Measurements from ENCODE around the gene SLC35C1. TPM values are rescaled to one million over a fixed set of nuclear protein-coding genes. Genes with fewer than 3 reads are reported as not detected.
A peak's percentile ranks its signal among the peaks of the same experiment; 100 is the strongest.

Gene SLC35C1
- total and polyA plus RNA-seq, 2 of the 13 experiments (the other 11 are each of a cell fraction or from before 2014, with no cell fraction given), result 2.9 to 7.0 TPM

DNA sequence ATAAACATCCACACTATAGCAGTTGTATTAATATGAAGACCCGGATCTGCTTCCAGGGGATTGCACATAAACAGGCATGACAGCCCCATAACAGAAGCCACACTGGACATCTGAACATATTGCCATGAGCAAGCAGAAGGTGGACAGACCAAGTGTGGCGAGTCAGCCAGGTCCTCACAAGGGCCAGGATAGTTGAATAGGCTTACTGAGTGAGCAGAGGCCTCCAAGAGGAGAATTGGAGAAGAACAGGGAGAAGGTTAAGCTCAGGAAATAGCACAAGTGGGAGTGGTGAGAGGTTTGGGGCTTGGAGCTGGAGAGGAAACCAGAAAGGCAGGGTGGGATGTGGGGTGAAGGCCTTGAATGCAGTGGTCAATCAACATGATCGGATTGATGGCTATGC, 10.8 kb downstream of the SLC35C1 start (continued):
- TF ChIP-seq, protein P1, sequence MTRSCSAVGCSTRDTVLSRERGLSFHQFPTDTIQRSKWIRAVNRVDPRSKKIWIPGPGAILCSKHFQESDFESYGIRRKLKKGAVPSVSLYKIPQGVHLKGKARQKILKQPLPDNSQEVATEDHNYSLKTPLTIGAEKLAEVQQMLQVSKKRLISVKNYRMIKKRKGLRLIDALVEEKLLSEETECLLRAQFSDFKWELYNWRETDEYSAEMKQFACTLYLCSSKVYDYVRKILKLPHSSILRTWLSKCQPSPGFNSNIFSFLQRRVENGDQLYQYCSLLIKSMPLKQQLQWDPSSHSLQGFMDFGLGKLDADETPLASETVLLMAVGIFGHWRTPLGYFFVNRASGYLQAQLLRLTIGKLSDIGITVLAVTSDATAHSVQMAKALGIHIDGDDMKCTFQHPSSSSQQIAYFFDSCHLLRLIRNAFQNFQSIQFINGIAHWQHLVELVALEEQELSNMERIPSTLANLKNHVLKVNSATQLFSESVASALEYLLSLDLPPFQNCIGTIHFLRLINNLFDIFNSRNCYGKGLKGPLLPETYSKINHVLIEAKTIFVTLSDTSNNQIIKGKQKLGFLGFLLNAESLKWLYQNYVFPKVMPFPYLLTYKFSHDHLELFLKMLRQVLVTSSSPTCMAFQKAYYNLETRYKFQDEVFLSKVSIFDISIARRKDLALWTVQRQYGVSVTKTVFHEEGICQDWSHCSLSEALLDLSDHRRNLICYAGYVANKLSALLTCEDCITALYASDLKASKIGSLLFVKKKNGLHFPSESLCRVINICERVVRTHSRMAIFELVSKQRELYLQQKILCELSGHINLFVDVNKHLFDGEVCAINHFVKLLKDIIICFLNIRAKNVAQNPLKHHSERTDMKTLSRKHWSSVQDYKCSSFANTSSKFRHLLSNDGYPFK (CRISPR knock-in tag; IDR thresholded peaks at IDR 0.05; ENCODE audit: borderline replicate concordance), result no peak
- no peak for TF ChIP-seq ERF (CRISPR knock-in tag; IDR thresholded peaks at IDR 0.05)

DNA sequence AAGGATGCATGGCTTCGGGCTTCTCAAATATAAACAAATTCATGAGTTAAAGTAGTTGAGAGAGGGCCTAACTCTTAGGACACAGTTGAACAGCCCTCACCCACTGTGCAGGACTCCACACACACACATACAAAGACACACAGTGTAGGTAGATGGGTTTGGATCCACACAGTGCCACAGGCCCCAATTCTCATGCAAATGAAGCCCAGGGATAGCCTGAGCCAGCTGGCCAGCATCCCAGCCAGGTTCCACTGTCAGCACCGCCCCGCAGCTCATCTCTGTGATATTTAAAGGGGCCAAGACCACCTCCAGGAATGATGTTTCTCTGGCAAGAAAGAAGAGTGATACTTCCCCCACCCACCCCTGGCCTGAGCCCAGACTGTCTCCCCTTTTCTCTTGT, 11.7 kb downstream of the SLC35C1 start:
- Histone ChIP-seq H3K4me3 (replicated peaks in 1 of 3; ENCODE audit: insufficient read depth in 1 of 3, low read depth in 2 of 3, low read length in 3 of 3) (no peak overlapping the region), H3K9ac (ENCODE audit: insufficient read depth, low read depth, low read length) (no peak overlapping the region), H3K36me3 (replicated peaks in 1 of 2; ENCODE audit: control insufficient read depth in 1 of 2, insufficient read depth in 2 of 2, low read length in 2 of 2) (no peaks in the 10 kb centered on the region), H3K27me3 (ENCODE audit: control insufficient read depth in 1 of 2, insufficient read depth in 2 of 2, low read length in 2 of 2) (no peaks in the 10 kb centered on the region), H4K20me1 (ENCODE audit: insufficient read depth, low read length) (no peaks in the 10 kb centered on the region), H2AFZ (ENCODE audit: low read length) (no peak overlapping the region), H3K9me3 (ENCODE audit: low read length) (no peaks in the 10 kb centered on the region), H3K79me2 (ENCODE audit: insufficient read depth, low read length) (no peaks in the 10 kb centered on the region), H3K4me2 (ENCODE audit: low read depth, low read length) (no peak overlapping the region), H3K4me1 (ENCODE audit: insufficient read depth, low read length) (no peaks in the 10 kb centered on the region), H3K27ac (ENCODE audit: extremely low read length, insufficient read depth, low read length) (no peak overlapping the region)
- in situ Hi-C loops (cut with HindIII; ENCODE audit: extremely low pct_ligation_motif_present, low pct_unique_long_range_greater_than_20kb) (no loop called here), intact Hi-C loops (cut with micrococcal nuclease; ENCODE audit: unreplicated experiment) (no loop called here)
- BruUV-seq (replicated peaks), result no TSS peak
- ATAC-seq (peak; percentile 34), FAIRE-seq (no peak), DNase-seq (ENCODE audit: low spot score) (no peak)
- ChIA-PET CTCF (ENCODE audit: low intra/inter-chr PET ratio, low total read pairs) (no interaction called here), POLR2A (no interaction called here)
- WGBS (ENCODE audit: low lambda C conversion rate), result 25% methylated on average over 3 of the region's 3 CpGs
- TF ChIP-seq ZNF484 (CRISPR knock-in tag; IDR thresholded peaks at IDR 0.05; ENCODE audit: borderline replicate concordance, low read depth) (no peak), ZNF10 (CRISPR knock-in tag; IDR thresholded peaks at IDR 0.05; ENCODE audit: borderline replicate concordance, low read depth) (no peak), ZNF207 (IDR thresholded peaks at IDR 0.05; ENCODE audit: borderline replicate concordance) (no peak), ZNF567 (CRISPR knock-in tag; IDR thresholded peaks at IDR 0.05; ENCODE audit: borderline replicate concordance) (no peak), ZSCAN20 (CRISPR knock-in tag; IDR thresholded peaks at IDR 0.05; ENCODE audit: borderline replicate concordance) (no peak), ZNF260 (CRISPR knock-in tag; IDR thresholded peaks at IDR 0.05; ENCODE audit: borderline replicate concordance, low read depth) (no peak), NR2F6 (IDR thresholded peaks at IDR 0.05) (no peak), NR2F6 (CRISPR knock-in tag; IDR thresholded peaks at IDR 0.05) (no peak), NR1H2 (CRISPR knock-in tag; IDR thresholded peaks at IDR 0.05; ENCODE audit: borderline replicate concordance, low read depth) (no peak)
- TF ChIP-seq, protein P2, sequence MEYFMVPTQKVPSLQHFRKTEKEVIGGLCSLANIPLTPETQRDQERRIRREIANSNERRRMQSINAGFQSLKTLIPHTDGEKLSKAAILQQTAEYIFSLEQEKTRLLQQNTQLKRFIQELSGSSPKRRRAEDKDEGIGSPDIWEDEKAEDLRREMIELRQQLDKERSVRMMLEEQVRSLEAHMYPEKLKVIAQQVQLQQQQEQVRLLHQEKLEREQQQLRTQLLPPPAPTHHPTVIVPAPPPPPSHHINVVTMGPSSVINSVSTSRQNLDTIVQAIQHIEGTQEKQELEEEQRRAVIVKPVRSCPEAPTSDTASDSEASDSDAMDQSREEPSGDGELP (IDR thresholded peaks at IDR 0.05; ENCODE audit: borderline replicate concordance, low read depth), result no peak

All from HepG2 (cell line).